Adrenal gland (tissue), 12 donors: ENCODE measurements around the gene ALG9. TPM values are rescaled to one million over a fixed set of nuclear protein-coding genes. Genes with fewer than 3 reads are reported as not detected.
A peak's percentile ranks its signal among the peaks of the same experiment; 100 is the strongest.

ENCODE experiments used
- DNase-seq, 7 donors: peaks; one replicate each; pipeline ENCODE4 v3.0.0-alpha.2; 2019 to 2020
- H3K27ac ChIP-seq, 5 donors: fragments of 200-600 bp; sonication (generic) in 4 of 5; 1 replicate in 3 of 5; 2 replicates in 2 of 5; pipeline versions ENCODE4 v1.5.1 to v1.8.0; 2016 to 2020; ENCODE audit warnings: mild to moderate bottlenecking in 1 of 5
- H3K27me3 ChIP-seq: fragments of 200-600 bp; 2 replicates; pipeline ENCODE4 v1.8.0; 2021
- H3K36me3 ChIP-seq, 2 donors: fragments of 200-600 bp; replicated peaks in 1 of 2; 1 replicate in 1 of 2; 2 replicates in 1 of 2; pipeline versions ENCODE4 v1.5.1 to v1.8.0; 2018 to 2022
- H3K4me1 ChIP-seq, 2 donors: fragments of 200-600 bp; replicated peaks in 1 of 2; 1 replicate in 1 of 2; 2 replicates in 1 of 2; pipeline versions ENCODE4 v1.5.1 to v1.8.0; 2018 to 2021
- H3K4me3 ChIP-seq, 4 donors: fragments of 200-600 bp; sonication (generic) in 3 of 4; one replicate each; pipeline ENCODE4 v1.5.1; 2016 to 2018
- H3K9me3 ChIP-seq, 3 donors: fragments of 200-600 bp; sonication (generic) in 1 of 3; replicated peaks in 1 of 3; 1 replicate in 2 of 3; 2 replicates in 1 of 3; pipeline versions ENCODE4 v1.5.1 to v1.8.0; 2016 to 2021
- CTCF ChIP-seq, 6 experiments: fragments of 450-650 bp in 4 of 6; fragments of 200-600 bp in 2 of 6; sonication (generic) in 1 of 6; IDR thresholded peaks; 1 replicate in 5 of 6; 2 replicates in 1 of 6; pipeline versions ENCODE4 v1.5.1 to v1.8.0; 2016 to 2021; ENCODE audit warnings: antibody characterized with exemption in 6 of 6, mild to moderate bottlenecking in 2 of 6, moderate library complexity in 1 of 6
- POLR2A ChIP-seq, 2 donors: fragments of 450-650 bp; IDR thresholded peaks; one replicate each; pipeline ENCODE4 v1.6.1; 2017; ENCODE audit warnings: antibody characterized with exemption in 2 of 2, mild to moderate bottlenecking in 2 of 2, moderate library complexity in 1 of 2
- WGBS, 4 donors: extraction: QIAGEN DNeasy Blood & Tissue Kit in 2 of 4; methylation state at CpG; one replicate each; pipeline versions ENCODE4 v1.1.5 to v1.1.7; 2013 to 2017; 5-methylcytosine and 5-hydroxymethylcytosine counted together
- intact Hi-C, 2 donors: fragments of 100-400 bp; cut with DNase I; formaldehyde crosslinking; loops; one replicate each; pipeline versions ENCODE4 v1.14.1 to v1.15.0; 2022 to 2023
- polyA plus RNA-seq, 3 donors: library from polyadenylated mRNA; stranded (reverse); fragments of 200-250 nt in 2 of 3; fragments of 350-450 nt in 1 of 3; fragmentation: Illumina TruSeq in 1 of 3; extraction: RNeasy Lipid Tissue Mini Kit (QIAGEN cat#74804) in 1 of 3; gene quantifications; one replicate each; pipeline ENCODE4 v1.2.3, GENCODE V29; 2013 to 2014
- total RNA-seq, 9 donors: library from RNA; depleted of rRNA in 4 of 9; stranded (reverse); fragments of >200 nt in 4 of 9; fragments of 120-200 nt in 1 of 9; fragmentation: NEBNext Ultra II Directional in 1 of 9; extraction: Animal tissue kit (Norgen Biotek cat#: 25700) in 1 of 9; gene quantifications; one replicate each; pipeline versions ENCODE4 v1.1.0 to v1.2.4, GENCODE V29; 2013 to 2023
- donor health status: healthy with polysubstance abuse.
- donor health status: Bipolar disorder and iron deficiency.
- donor health status: DM: yes; HTN: yes; CAD: no.
- donor health status: DM: no; HTN: no; CAD: no.
- donor health status: DM: no; HTN: no; CAD: no.
- donor health status: DM: yes; HTN: yes; CAD: no.

ALG9 gene
- total and polyA plus RNA-seq, 12 donors: 23.6 to 53.6 (median 31.2) TPM

GRCh38 chr11:111814557-111815320 is 56.6 kb downstream of the ALG9 start:
- H3K4me3 ChIP-seq: no peak overlapping the region
- TF ChIP-seq CTCF (IDR thresholded peaks at IDR 0.05) (no peak), POLR2A (IDR thresholded peaks at IDR 0.05) (no peak)
- peak overlapping the region in 3 of 5 donors; percentile 30 to 78 (median 49) for H3K27ac ChIP-seq
- 67 to 75% (median 73%) methylated on average over 8 of the region's 8 CpGs for WGBS, 4 donors
- intact Hi-C loops: no loop called here
- no peaks in the 10 kb centered on the region for H3K9me3 ChIP-seq
- peaks cover 3 to 35% of the 10 kb centered on the region in 2 donors for H3K4me1 ChIP-seq
- no peaks in the 10 kb centered on the region for H3K27me3 ChIP-seq
- DNase-seq: no peak
- H3K36me3 ChIP-seq: no peaks in the 10 kb centered on the region

- no peak for DNase-seq
- Histone ChIP-seq H3K36me3 (peaks cover 0 to 3% of the 10 kb centered on the region in 2 donors), H3K27ac (peak overlapping the region in 2 of 5 donors; percentile 49 to 78), H3K27me3 (no peaks in the 10 kb centered on the region), H3K9me3 (no peaks in the 10 kb centered on the region), H3K4me1 (peaks cover 0 to 28% of the 10 kb centered on the region in 2 donors), H3K4me3 (no peak overlapping the region)
- TF ChIP-seq POLR2A (IDR thresholded peaks at IDR 0.05): no peak
- intact Hi-C loops: no loop called here
- 65 to 90% (median 86%) methylated on average over 1 of the region's 1 CpG for whole genome bisulfite sequencing, 4 donors
Measured at GRCh38 chr11:111814106-111814505, 57.3 kb downstream of the ALG9 start.

- H3K9me3 ChIP-seq: no peaks in the 10 kb centered on the region
- intact Hi-C loops: no loop called here
- H3K4me3 ChIP-seq: no peak overlapping the region
- peaks cover 0 to 20% of the 10 kb centered on the region in 2 donors for H3K36me3 ChIP-seq
- WGBS, 4 donors: 89 to 100% (median 95%) methylated on average over 2 of the region's 2 CpGs
- peaks cover 0 to 19% of the 10 kb centered on the region in 2 donors for H3K4me1 ChIP-seq
- H3K27me3 ChIP-seq: no peaks in the 10 kb centered on the region
- no peak for DNase-seq
- no peak overlapping the region for H3K27ac ChIP-seq
- no peak for TF ChIP-seq CTCF (IDR thresholded peaks at IDR 0.05)
- no peak for TF ChIP-seq POLR2A (IDR thresholded peaks at IDR 0.05)
Measured at GRCh38 chr11:111812211-111812610, 59.2 kb downstream of the ALG9 start.

GRCh38 chr11:111811445-111811844 is 59.9 kb downstream of the ALG9 start:
- H3K4me1 ChIP-seq: peaks cover 0 to 19% of the 10 kb centered on the region in 2 donors
- peaks cover 0 to 20% of the 10 kb centered on the region in 2 donors for H3K36me3 ChIP-seq
- H3K4me3 ChIP-seq: no peak overlapping the region
- no peak for DNase-seq
- H3K27ac ChIP-seq: no peak overlapping the region
- TF ChIP-seq POLR2A (IDR thresholded peaks at IDR 0.05): no peak
- H3K9me3 ChIP-seq: no peaks in the 10 kb centered on the region
- H3K27me3 ChIP-seq: no peaks in the 10 kb centered on the region
- intact Hi-C loops: no loop called here
- 94 to 100% (median 99%) methylated on average over 2 of the region's 2 CpGs for WGBS, 4 donors

GRCh38 chr11:111808834-111809233 is 62.5 kb downstream of the ALG9 start:
- TF ChIP-seq CTCF (IDR thresholded peaks at IDR 0.05) (no peak), POLR2A (IDR thresholded peaks at IDR 0.05) (no peak)
- H3K36me3 ChIP-seq: peaks cover 0 to 33% of the 10 kb centered on the region in 2 donors
- H3K4me1 ChIP-seq: no peaks in the 10 kb centered on the region
- H3K27ac ChIP-seq: no peak overlapping the region
- intact Hi-C loops: no loop called here
- no peaks in the 10 kb centered on the region for H3K27me3 ChIP-seq
- H3K4me3 ChIP-seq: no peak overlapping the region
- DNase-seq: no peak
- no peaks in the 10 kb centered on the region for H3K9me3 ChIP-seq
- WGBS, 4 donors: 82 to 95% (median 90%) methylated on average over 2 of the region's 2 CpGs
